ENCODE results near the gene A1CF.
"Not testable (repeated sequence)": the region's sequence is repeated elsewhere in the genome, so short reads cannot be mapped to it uniquely, and the experiment has no call there.

A1CF gene

GRCh38 chr10:50787962-50788361 lies 97.5 kb downstream of the A1CF start:
- DNase-seq = not testable (repeated sequence)

- DNase-seq = not testable (repeated sequence)
Measured at GRCh38 chr10:50782017-50782416, 103.4 kb downstream of the A1CF start.

GRCh38 chr10:50780036-50780435 lies 105.4 kb downstream of the A1CF start:
- DNase-seq = not testable (repeated sequence)

GRCh38 chr10:50774868-50775267 lies 110.6 kb downstream of the A1CF start:
- not testable (repeated sequence) for DNase-seq

- DNase-seq = not testable (repeated sequence)
Measured at GRCh38 chr10:50772042-50772441, 113.4 kb downstream of the A1CF start.

- not testable (repeated sequence) for DNase-seq
Measured at GRCh38 chr10:50766774-50767513, 118.5 kb downstream of the A1CF start.
